Caco-2 (cell line): Measurements from ENCODE around the gene ID3. TPM values are rescaled to one million over a fixed set of nuclear protein-coding genes. Genes with fewer than 3 reads are reported as not detected.

Experiments used
- BruUV-seq: library from RNA; stranded (reverse); fragments of 400-500 nt; replicated peaks from 2 replicates; lab custom pipeline; 2021; lab: Mats Ljungman, UMichigan
- CTCF ChIA-PET: fragments of 300-600 bp; sonication (Branson Sonifier 250); formaldehyde crosslinking; loops from one replicate; lab custom pipeline; 2022; ENCODE audit warnings: antibody characterized with exemption; lab: Charles Lee
- POLR2A ChIA-PET: fragments of 300-600 bp; sonication (Branson Sonifier 250); formaldehyde crosslinking; loops from one replicate; lab custom pipeline; 2022; ENCODE audit warnings: antibody characterized with exemption; lab: Charles Lee
- DNase-seq, 2 experiments: peaks; one replicate each; pipeline versions ENCODE4 v3.0.0 to v3.0.0-alpha.2; 2020 to 2022
- H3K27me3 ChIP-seq: replicated peaks from 2 replicates; pipeline ENCODE4 v1.6.0; 2011; ENCODE audit warnings: low read length; ENCODE audit not compliant: control insufficient read depth, insufficient read depth
- H3K36me3 ChIP-seq: 2 replicates; pipeline ENCODE4 v1.5.1; 2011; ENCODE audit warnings: low read length; ENCODE audit not compliant: control insufficient read depth, insufficient read depth
- H3K4me1 ChIP-seq: fragments of 250-450 bp; sonication (Bioruptor Pico); 2 replicates; pipeline ENCODE4 v1.5.1; 2020; ENCODE audit warnings: mild to moderate bottlenecking
- H3K4me3 ChIP-seq: 2 replicates; pipeline ENCODE4 v1.5.1; 2011; ENCODE audit warnings: low read depth, mild to moderate bottlenecking, control low read depth, low read length
- H3K9me3 ChIP-seq: fragments of 250-450 bp; sonication (Bioruptor Pico); 2 replicates; pipeline ENCODE4 v1.5.1; 2020; ENCODE audit warnings: mild to moderate bottlenecking, moderate library complexity
- H3K27ac Mint-ChIP-seq: one replicate; pipeline ENCODE4 v1.8.0; 2022; ENCODE audit warnings: mixed read lengths; ENCODE audit not compliant: unreplicated experiment
- H3K27me3 Mint-ChIP-seq: one replicate; pipeline ENCODE4 v1.8.0; 2022; ENCODE audit warnings: mixed read lengths; ENCODE audit not compliant: insufficient read depth, unreplicated experiment
- H3K36me3 Mint-ChIP-seq: one replicate; pipeline ENCODE4 v1.8.0; 2022; ENCODE audit warnings: mild to moderate bottlenecking, mixed read lengths; ENCODE audit not compliant: insufficient read depth, unreplicated experiment
- H3K4me1 Mint-ChIP-seq: one replicate; pipeline ENCODE4 v1.8.0; 2022; ENCODE audit warnings: low read depth, mixed read lengths; ENCODE audit not compliant: unreplicated experiment
- H3K4me3 Mint-ChIP-seq: one replicate; pipeline ENCODE4 v1.8.0; 2022; ENCODE audit warnings: mild to moderate bottlenecking, moderate library complexity, mixed read lengths; ENCODE audit not compliant: unreplicated experiment
- H3K9me3 Mint-ChIP-seq: one replicate; pipeline ENCODE4 v1.8.0; 2022; ENCODE audit warnings: mixed read lengths; ENCODE audit not compliant: unreplicated experiment
- intact Hi-C: fragments of 100-400 bp; cut with micrococcal nuclease; formaldehyde crosslinking; loops from one replicate; pipeline ENCODE4 v1.10.0; 2022; ENCODE audit not compliant: unreplicated experiment
- total RNA-seq: library from RNA; stranded (reverse); gene quantifications from 2 replicates; pipeline ENCODE4 v1.2.3, GENCODE V29; 2022
- TF ChIP-seq, protein P1 (sequence below), 2 experiments: fragments of 200-600 bp in 1 of 2; IDR thresholded peaks; 1 replicate in 1 of 2; 2 replicates in 1 of 2; pipeline versions ENCODE4 v1.5.1 to v1.8.0; 2011 to 2022; ENCODE audit warnings: antibody characterized with exemption in 1 of 2, control low read depth in 1 of 2, inconsistent platforms in 1 of 2, low read depth in 1 of 2, low read length in 1 of 2, mild to moderate bottlenecking in 1 of 2, moderate library complexity in 1 of 2; ENCODE audit not compliant: insufficient read depth in 1 of 2, severe bottlenecking in 1 of 2, unreplicated experiment in 1 of 2

ID3 gene
- total RNA-seq, 1 experiment from 2014 or later: 13.7 TPM

DNA sequence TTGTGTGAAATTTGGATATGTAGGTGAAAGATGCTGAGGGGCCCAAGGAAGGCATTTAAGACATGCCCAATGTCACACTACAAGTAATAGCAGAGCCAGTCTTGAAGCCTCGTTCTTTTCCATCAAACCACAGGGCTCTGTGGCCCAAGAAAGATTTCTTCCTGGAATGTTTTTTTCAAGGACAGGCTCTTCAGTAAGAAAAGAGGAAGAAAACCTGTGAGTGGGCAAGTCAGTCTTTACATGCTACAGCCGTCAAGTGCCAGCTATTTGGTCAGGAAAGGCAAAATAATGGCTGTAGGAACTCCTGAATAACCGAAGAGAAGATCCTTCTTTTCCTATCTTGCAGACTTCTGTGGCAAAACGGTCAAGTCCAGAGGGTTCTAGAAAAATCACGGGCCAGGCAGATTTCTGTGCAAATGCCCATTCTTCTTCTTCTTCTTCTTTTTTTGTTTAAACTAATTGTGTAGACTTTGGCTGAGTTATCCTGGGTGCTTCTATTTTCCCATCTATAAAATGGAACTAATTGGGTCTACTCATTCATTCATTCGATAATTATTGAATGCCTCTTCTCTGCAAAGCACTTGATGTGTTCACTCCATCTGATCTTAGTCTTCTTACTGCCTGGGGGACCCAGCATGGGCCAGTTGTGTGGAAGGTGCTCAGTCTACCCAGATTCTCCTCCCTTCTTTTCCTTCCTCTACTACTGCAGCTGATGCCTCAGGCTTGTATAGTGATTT is 1.9 kb upstream of the ID3 start:
- TF ChIP-seq, protein P1, sequence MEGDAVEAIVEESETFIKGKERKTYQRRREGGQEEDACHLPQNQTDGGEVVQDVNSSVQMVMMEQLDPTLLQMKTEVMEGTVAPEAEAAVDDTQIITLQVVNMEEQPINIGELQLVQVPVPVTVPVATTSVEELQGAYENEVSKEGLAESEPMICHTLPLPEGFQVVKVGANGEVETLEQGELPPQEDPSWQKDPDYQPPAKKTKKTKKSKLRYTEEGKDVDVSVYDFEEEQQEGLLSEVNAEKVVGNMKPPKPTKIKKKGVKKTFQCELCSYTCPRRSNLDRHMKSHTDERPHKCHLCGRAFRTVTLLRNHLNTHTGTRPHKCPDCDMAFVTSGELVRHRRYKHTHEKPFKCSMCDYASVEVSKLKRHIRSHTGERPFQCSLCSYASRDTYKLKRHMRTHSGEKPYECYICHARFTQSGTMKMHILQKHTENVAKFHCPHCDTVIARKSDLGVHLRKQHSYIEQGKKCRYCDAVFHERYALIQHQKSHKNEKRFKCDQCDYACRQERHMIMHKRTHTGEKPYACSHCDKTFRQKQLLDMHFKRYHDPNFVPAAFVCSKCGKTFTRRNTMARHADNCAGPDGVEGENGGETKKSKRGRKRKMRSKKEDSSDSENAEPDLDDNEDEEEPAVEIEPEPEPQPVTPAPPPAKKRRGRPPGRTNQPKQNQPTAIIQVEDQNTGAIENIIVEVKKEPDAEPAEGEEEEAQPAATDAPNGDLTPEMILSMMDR (IDR thresholded peaks at IDR 0.05; ENCODE audit: insufficient read depth in 1 of 2, low read depth in 1 of 2, low read length in 1 of 2, severe bottlenecking in 1 of 2, unreplicated experiment in 1 of 2): no peak
- H3K9me3 Mint-ChIP-seq: no peaks in the 10 kb centered on the region
- Histone ChIP-seq H3K4me3 (no peak overlapping the region), H3K36me3 (no peaks in the 10 kb centered on the region), H3K27me3 (no peaks in the 10 kb centered on the region), H3K4me1 (peaks cover 63% of the 10 kb centered on the region), H3K9me3 (no peaks in the 10 kb centered on the region)
- BruUV-seq: no TSS peak
- H3K4me3 Mint-ChIP-seq: peak overlapping the region; percentile 1
- intact Hi-C loops: no loop called here
- no peaks in the 10 kb centered on the region for H3K27me3 Mint-ChIP-seq
- POLR2A ChIA-PET: no interaction called here
- no peak for DNase-seq
- CTCF ChIA-PET: no interaction called here
- H3K27ac Mint-ChIP-seq: peak overlapping the region; percentile 97
- H3K4me1 Mint-ChIP-seq: peaks cover 39% of the 10 kb centered on the region
- H3K36me3 Mint-ChIP-seq: peaks cover 17% of the 10 kb centered on the region

DNA sequence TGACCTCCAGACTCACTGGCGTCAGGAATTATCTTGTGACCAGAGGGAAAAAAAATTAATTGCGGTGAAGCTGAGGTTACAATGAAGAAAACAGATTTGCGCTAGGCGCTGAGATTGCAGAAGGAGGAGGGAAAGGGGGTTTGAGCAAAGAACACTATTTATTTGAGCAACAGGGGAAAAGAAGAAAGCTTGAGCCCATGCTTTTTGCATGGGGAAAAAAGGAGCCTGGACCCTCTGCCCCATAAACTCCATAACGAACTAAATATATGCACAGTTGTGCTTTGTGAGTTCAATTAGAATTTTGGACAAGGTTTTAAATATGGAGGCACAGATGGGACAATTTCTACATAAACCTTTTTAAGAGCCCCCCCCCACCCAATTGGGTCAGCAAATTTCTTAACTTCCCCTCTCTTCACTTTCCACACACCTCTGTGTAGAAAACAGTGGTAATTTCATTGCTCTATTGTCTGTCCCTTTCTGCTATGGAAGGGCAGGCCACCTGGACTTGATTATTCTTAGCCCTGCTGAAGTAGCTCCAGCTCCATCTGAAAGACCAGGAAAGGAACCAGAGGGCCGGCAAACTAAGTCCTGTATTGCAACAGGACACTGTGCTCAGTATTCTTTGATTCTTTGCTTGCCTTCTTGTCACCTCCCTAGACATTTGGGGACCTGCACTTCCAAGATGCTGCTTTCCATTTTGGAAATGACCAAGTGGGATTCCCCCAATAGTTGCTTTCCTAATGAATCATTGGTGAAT is 862 bp upstream of the ID3 start:
- Histone ChIP-seq H3K4me1 (peaks cover 74% of the 10 kb centered on the region), H3K27me3 (no peaks in the 10 kb centered on the region), H3K36me3 (no peaks in the 10 kb centered on the region), H3K4me3 (peak overlapping the region; percentile 68), H3K9me3 (no peaks in the 10 kb centered on the region)
- DNase-seq: no peak
- Mint-ChIP-seq H3K4me1 (peaks cover 48% of the 10 kb centered on the region), H3K27ac (peak overlapping the region; percentile 97), H3K27me3 (no peaks in the 10 kb centered on the region), H3K36me3 (peaks cover 17% of the 10 kb centered on the region), H3K4me3 (peak overlapping the region; percentile 87), H3K9me3 (no peaks in the 10 kb centered on the region)
- intact Hi-C loops: loop anchor here (2.0 to 5.0 kb wide), 2 partner anchors 17 to 32 kb away; no protein-coding TSS in a partner anchor
- ChIA-PET POLR2A (interaction anchor here (0.7 to 3.8 kb wide), 3 partner anchors 8 to 216 kb away, joined by 3 to 46 read pairs (median 12); partner anchors contain the start of gene HNRNPR), CTCF (interaction anchor here (0.7 to 3.0 kb wide), 7 partner anchors 17 to 131 kb away, joined by 3 to 20 read pairs (median 3); partner anchors contain the start of gene RPL11)
- BruUV-seq: TSS peak; percentile 89
- TF ChIP-seq, protein P1 (IDR thresholded peaks at IDR 0.05; ENCODE audit: insufficient read depth in 1 of 2, low read depth in 1 of 2, low read length in 1 of 2, severe bottlenecking in 1 of 2, unreplicated experiment in 1 of 2): no peak

DNA sequence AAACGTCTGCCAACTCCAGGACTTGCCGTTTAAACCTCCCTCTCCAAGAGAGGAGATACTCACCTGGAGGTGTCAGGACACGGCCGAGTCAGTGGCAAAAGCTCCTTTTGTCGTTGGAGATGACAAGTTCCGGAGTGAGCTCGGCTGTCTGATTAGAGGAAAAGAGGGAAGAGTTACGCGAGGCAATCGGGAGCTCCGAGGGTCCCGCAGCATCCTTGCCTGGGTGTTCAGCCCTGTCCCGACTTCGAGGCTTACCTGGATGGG is 497 bp downstream of the ID3 start:
- TF ChIP-seq, protein P1 (IDR thresholded peaks at IDR 0.05; ENCODE audit: insufficient read depth in 1 of 2, low read depth in 1 of 2, low read length in 1 of 2, severe bottlenecking in 1 of 2, unreplicated experiment in 1 of 2): no peak
- Mint-ChIP-seq H3K36me3 (peaks cover 23% of the 10 kb centered on the region), H3K9me3 (no peaks in the 10 kb centered on the region), H3K27ac (peak overlapping the region; percentile 97), H3K4me3 (peak overlapping the region; percentile 87), H3K4me1 (peaks cover 46% of the 10 kb centered on the region), H3K27me3 (no peaks in the 10 kb centered on the region)
- Histone ChIP-seq H3K4me3 (peak overlapping the region; percentile 68), H3K36me3 (no peaks in the 10 kb centered on the region), H3K4me1 (peaks cover 71% of the 10 kb centered on the region), H3K9me3 (no peaks in the 10 kb centered on the region), H3K27me3 (no peaks in the 10 kb centered on the region)
- CTCF ChIA-PET: interaction anchor here (0.6 to 3.0 kb wide), 8 partner anchors 9 to 108 kb away, joined by 3 to 20 read pairs (median 4); no protein-coding TSS in a partner anchor
- intact Hi-C loops: loop anchor here (2.0 to 5.0 kb wide), 2 partner anchors 18 to 33 kb away; no protein-coding TSS in a partner anchor
- DNase-seq: no peak
- POLR2A ChIA-PET: interaction anchor here (1.4 to 3.8 kb wide), 2 partner anchors 18 to 78 kb away, joined by 4 to 46 read pairs; no protein-coding TSS in a partner anchor
- no TSS peak for BruUV-seq
